Lung microvascular endothelial cell (primary cell): Measurements from ENCODE around the gene SUGP2. TPM values are rescaled to one million over a fixed set of nuclear protein-coding genes. Genes with fewer than 3 reads are reported as not detected.
A peak's percentile ranks its signal among the peaks of the same experiment; 100 is the strongest.

Experiments used
- DNase-seq, 2 donors: peaks; one replicate each; pipeline versions ENCODE4 v3.0.0 to v3.0.0-alpha.2; 2010; ENCODE audit warnings: low read depth in 2 of 2
- total RNA-seq: library from RNA; depleted of rRNA; stranded (reverse); fragments of >200 nt; gene quantifications from 2 replicates; pipeline ENCODE4 v1.2.1, GENCODE V29; 2014

SUGP2 gene
- total RNA-seq, 1 donor from 2014 or later, result 14.7 TPM

GRCh38 chr19:19059837-19060611 is 26.7 kb upstream of the SUGP2 start:
- DNase-seq, result no peak

- no peak for DNase-seq
These were observed 25.9 kb upstream of the SUGP2 start for GRCh38 chr19:19059018-19059836.

- DNase-seq, result no peak
These were observed 24.4 kb upstream of the SUGP2 start for GRCh38 chr19:19057720-19058119.

GRCh38 chr19:19057317-19057716 is 24.0 kb upstream of the SUGP2 start:
- DNase-seq, result no peak

- DNase-seq, result no peak
These were observed 23.4 kb upstream of the SUGP2 start for GRCh38 chr19:19056636-19057275.

- no peak for DNase-seq
These were observed 22.4 kb upstream of the SUGP2 start for GRCh38 chr19:19055701-19056100.

GRCh38 chr19:19054939-19055440 is 21.7 kb upstream of the SUGP2 start:
- no peak for DNase-seq

- DNase-seq, result no peak
These were observed 21.1 kb upstream of the SUGP2 start for GRCh38 chr19:19054315-19054938.

GRCh38 chr19:19053508-19054314 is 20.4 kb upstream of the SUGP2 start:
- DNase-seq, result peak; percentile 70 to 85

- no peak for DNase-seq
These were observed 19.6 kb upstream of the SUGP2 start for GRCh38 chr19:19052921-19053320.

- no peak for DNase-seq
These were observed 18.3 kb upstream of the SUGP2 start for GRCh38 chr19:19051478-19052213.

- DNase-seq, result no peak
These were observed 17.4 kb upstream of the SUGP2 start for GRCh38 chr19:19050731-19051130.

GRCh38 chr19:19050104-19050503 is 16.8 kb upstream of the SUGP2 start:
- no peak for DNase-seq

GRCh38 chr19:19049406-19049805 is 16.1 kb upstream of the SUGP2 start:
- no peak for DNase-seq

GRCh38 chr19:19043881-19044280 is 10.6 kb upstream of the SUGP2 start:
- no peak for DNase-seq

GRCh38 chr19:19043481-19043880 is 10.2 kb upstream of the SUGP2 start:
- no peak for DNase-seq

- DNase-seq, result no peak
These were observed 9.5 kb upstream of the SUGP2 start for GRCh38 chr19:19042732-19043280.

- DNase-seq, result peak in 1 of 2 donors; percentile 63
These were observed 7.1 kb upstream of the SUGP2 start for GRCh38 chr19:19040417-19040816.

GRCh38 chr19:19039901-19040300 is 6.6 kb upstream of the SUGP2 start:
- DNase-seq, result no peak

GRCh38 chr19:19034204-19034624 is 897 bp upstream of the SUGP2 start:
- DNase-seq, result peak; percentile 69 to 74
